GM12873 (cell line): ENCODE data around the gene CDK5RAP3.

Source experiments
- CTCF ChIP-seq: IDR thresholded peaks from 2 replicates; pipeline ENCODE4 v1.5.1; 2012; ENCODE audit warnings: low read depth, mild to moderate bottlenecking, moderate library complexity, low read length, control low read depth; ENCODE audit not compliant: insufficient read depth; ENCODE audit errors: missing control alignments

The CDK5RAP3 gene

GRCh38 chr17:47997586-47997985 lies 26.7 kb downstream of the CDK5RAP3 start:
- TF ChIP-seq CTCF = no peak

DNA sequence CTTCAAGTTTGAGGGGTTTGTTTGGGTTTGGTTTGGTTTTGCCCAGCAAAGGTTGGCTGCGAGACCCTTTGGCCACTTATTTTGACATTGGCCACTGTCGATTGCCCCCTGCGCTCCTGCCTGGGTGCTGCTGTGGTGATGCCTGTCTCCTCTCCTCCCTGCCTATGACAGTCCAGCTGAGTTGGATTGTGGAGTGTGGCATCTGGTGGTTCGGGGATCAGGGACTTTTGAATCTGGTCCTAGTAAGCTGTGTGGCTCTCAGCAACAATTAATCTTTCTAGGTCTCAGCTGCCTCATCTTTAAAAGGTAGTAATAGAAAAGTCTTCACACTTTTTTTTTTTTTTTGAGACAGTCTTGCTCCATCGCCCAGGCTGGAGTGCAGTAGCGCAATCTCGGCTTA lies 27.1 kb downstream of the CDK5RAP3 start:
- TF ChIP-seq CTCF = no peak

GRCh38 chr17:47999582-47999981 lies 28.7 kb downstream of the CDK5RAP3 start:
- no peak for TF ChIP-seq CTCF

- no peak for TF ChIP-seq CTCF
Measured at GRCh38 chr17:48001197-48001596, 30.3 kb downstream of the CDK5RAP3 start.

DNA sequence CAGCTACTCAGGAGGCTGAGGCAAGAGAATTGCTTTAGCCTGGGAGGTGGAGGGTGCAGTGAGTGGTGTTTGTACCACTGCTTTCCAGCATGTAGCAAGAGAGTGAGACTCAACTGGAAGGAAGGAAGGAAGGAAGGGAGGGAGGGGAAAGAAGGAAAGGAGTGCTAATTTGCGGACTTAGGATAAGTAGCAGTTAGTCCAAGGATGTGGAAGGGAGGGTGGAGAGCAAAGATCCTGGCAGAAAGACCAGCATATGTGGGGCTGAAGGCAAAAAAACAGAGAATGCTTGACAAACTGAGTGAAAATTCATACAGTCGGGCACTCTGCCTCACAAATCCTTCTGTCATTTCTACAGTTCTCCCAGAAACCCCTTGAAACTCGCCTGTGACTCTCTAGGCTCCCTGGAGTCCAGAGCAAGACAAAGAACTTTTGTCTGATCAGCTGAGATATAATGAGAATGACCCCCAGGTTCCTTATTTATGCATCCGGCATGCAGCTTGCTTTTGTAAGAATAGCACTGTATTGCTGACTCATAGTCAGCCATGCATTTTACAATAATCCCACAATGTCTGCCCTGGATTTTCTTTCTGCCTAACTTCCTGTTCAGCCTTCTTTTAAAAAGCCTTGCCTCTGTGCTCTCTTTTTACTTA lies 31.5 kb downstream of the CDK5RAP3 start:
- no peak for TF ChIP-seq CTCF

DNA sequence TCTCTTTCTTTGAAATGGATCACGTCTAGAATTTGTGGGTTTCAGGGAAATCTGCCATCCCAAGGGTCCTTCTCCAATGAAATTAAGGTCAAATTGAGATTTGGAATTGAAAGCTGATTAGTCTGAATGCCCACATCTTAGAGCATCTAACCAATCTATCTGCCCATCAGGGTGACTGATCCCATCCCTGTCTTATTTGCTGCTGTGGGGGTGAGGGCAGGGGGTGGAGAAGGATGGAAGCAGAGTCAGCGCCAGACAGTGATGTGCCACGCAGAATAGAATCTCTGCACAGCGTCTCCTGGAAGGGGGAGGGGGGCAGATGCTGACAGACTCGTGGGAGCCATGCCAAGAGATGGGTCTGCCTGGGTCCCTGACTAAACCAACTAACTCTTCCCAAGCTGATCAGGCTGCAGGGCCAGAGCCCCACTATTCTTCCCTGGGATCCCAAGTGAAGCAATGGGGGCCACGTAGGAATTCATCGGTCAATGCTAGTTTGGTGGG lies 32.1 kb downstream of the CDK5RAP3 start:
- TF ChIP-seq CTCF = no peak

DNA sequence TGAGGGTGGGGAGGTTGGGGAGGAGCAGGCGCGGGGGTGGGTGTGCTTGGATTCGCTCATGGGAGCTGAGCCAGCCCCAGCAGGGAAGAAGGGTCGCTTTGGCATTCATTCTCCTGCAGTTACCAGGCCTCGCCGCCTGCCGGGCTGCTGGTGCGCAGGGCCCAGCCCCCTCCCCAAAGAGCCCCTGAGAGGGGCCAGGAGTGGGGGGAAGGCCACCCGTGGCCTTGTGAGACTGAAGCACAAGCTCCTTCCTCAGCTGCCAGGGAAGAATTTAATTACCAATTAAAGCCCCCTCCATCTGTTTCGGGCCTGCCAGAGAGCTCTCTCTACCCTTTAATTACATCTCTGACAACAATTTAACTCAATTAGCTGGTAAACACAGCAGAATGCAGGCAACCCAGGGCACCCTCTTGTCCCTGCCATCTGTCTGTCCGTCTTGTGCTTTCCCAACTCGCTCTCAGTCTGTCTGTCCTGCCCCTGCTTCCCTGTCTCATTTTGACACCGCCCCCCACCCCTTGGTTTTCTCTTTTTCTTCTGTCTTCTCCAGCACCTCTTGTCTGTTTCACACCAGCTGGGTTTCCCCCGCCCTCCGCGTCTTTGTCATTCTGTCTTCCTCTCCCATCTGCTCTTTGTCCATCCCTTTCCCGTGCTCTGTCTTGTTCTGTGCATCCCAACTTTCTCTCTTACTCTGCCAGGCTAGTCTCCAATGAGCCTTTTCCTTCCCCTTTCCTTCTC lies 32.7 kb downstream of the CDK5RAP3 start:
- no peak for TF ChIP-seq CTCF
